Body of pancreas (tissue), 4 donors: ENCODE results near the gene SLC5A10.

Experiments
- CTCF ChIP-seq, 7 experiments: fragments of 450-650 bp in 4 of 7; fragments of 200-600 bp in 3 of 7; sonication (generic) in 3 of 7; IDR thresholded peaks; one replicate each; pipeline ENCODE4 v1.5.1; 2016 to 2019; ENCODE audit warnings: antibody characterized with exemption in 7 of 7
- POLR2A ChIP-seq, 3 donors: fragments of 450-650 bp; IDR thresholded peaks; one replicate each; pipeline ENCODE4 v1.6.1; 2016; ENCODE audit warnings: antibody characterized with exemption in 3 of 3, mild to moderate bottlenecking in 2 of 3

- TF ChIP-seq CTCF (IDR thresholded peaks at IDR 0.05) = no peak
- no peak for TF ChIP-seq POLR2A (IDR thresholded peaks at IDR 0.05)
These were observed 29.9 kb downstream of the SLC5A10 start for GRCh38 chr17:18981642-18982424.
